Gastrocnemius medialis (tissue), 4 donors: ENCODE data around the gene SPAAR. TPM values are rescaled to one million over a fixed set of nuclear protein-coding genes. Genes with fewer than 3 reads are reported as not detected.

Source experiments
- ATAC-seq, 2 donors: fragments of 150-250 bp; one replicate each; pipeline ENCODE4 v1.9.1; 2016
- DNase-seq, 2 donors: peaks; one replicate each; pipeline ENCODE4 v3.0.0-alpha.2; 2019
- H3K27ac ChIP-seq, 4 donors: fragments of 200-600 bp; sonication (generic); 1 replicate in 1 of 4; 2 replicates in 3 of 4; pipeline ENCODE4 v1.5.1; 2016 to 2018; ENCODE audit warnings: mild to moderate bottlenecking in 2 of 4, moderate library complexity in 1 of 4
- H3K27me3 ChIP-seq, 3 donors: fragments of 200-600 bp; sonication (generic) in 2 of 3; 1 replicate in 1 of 3; 2 replicates in 2 of 3; pipeline versions ENCODE4 v1.5.1 to v1.6.0; 2016 to 2019; ENCODE audit warnings: mild to moderate bottlenecking in 1 of 3, moderate library complexity in 1 of 3
- H3K36me3 ChIP-seq, 2 donors: fragments of 200-600 bp; sonication (generic) in 1 of 2; one replicate each; pipeline ENCODE4 v1.5.1; 2017 to 2018
- H3K4me1 ChIP-seq, 2 donors: fragments of 200-600 bp; sonication (generic) in 1 of 2; one replicate each; pipeline ENCODE4 v1.5.1; 2016 to 2017; ENCODE audit warnings: mild to moderate bottlenecking in 2 of 2
- H3K4me3 ChIP-seq, 4 donors: fragments of 200-600 bp; sonication (generic) in 3 of 4; 1 replicate in 1 of 4; 2 replicates in 3 of 4; pipeline ENCODE4 v1.5.1; 2016 to 2019; ENCODE audit warnings: mild to moderate bottlenecking in 2 of 4
- H3K9me3 ChIP-seq, 3 donors: fragments of 200-600 bp; sonication (generic) in 2 of 3; 1 replicate in 1 of 3; 2 replicates in 2 of 3; pipeline ENCODE4 v1.5.1; 2016 to 2019
- POLR2A ChIP-seq, 2 donors: fragments of 450-650 bp; IDR thresholded peaks; one replicate each; pipeline ENCODE4 v1.6.1; 2017; ENCODE audit warnings: antibody characterized with exemption in 2 of 2, mild to moderate bottlenecking in 2 of 2, moderate library complexity in 2 of 2
- in situ Hi-C, 4 donors: fragments of 200-750 bp; cut with MboI; loops; one replicate each; pipeline versions ENCODE4 v1.15.0 to v1.8.0; 2017; ENCODE audit warnings: low sequenced_read_pairs in 4 of 4
- intact Hi-C: fragments of 100-400 bp; cut with DNase I; formaldehyde crosslinking; loops from one replicate; pipeline ENCODE4 v1.15.1; 2023; ENCODE audit warnings: low total_unique reads
- total RNA-seq, 4 donors: library from RNA; depleted of rRNA; stranded (reverse); fragments of >200 nt; gene quantifications; one replicate each; pipeline versions ENCODE4 v1.1.0 to v1.2.3, GENCODE V29; 2016
- TF ChIP-seq, protein P1 (sequence below), 5 experiments: fragments of 450-650 bp in 3 of 5; fragments of 200-600 bp in 2 of 5; sonication (generic) in 2 of 5; IDR thresholded peaks in 4 of 5; conservative IDR thresholded peaks in 1 of 5; 1 replicate in 4 of 5; 2 replicates in 1 of 5; pipeline ENCODE4 v1.5.1; 2016 to 2019; ENCODE audit warnings: antibody characterized with exemption in 5 of 5, mild to moderate bottlenecking in 3 of 5, moderate library complexity in 3 of 5

The SPAAR gene
- total RNA-seq, 4 donors from 2014 or later = 1.3 to 4.4 (median 2.5) TPM

DNA sequence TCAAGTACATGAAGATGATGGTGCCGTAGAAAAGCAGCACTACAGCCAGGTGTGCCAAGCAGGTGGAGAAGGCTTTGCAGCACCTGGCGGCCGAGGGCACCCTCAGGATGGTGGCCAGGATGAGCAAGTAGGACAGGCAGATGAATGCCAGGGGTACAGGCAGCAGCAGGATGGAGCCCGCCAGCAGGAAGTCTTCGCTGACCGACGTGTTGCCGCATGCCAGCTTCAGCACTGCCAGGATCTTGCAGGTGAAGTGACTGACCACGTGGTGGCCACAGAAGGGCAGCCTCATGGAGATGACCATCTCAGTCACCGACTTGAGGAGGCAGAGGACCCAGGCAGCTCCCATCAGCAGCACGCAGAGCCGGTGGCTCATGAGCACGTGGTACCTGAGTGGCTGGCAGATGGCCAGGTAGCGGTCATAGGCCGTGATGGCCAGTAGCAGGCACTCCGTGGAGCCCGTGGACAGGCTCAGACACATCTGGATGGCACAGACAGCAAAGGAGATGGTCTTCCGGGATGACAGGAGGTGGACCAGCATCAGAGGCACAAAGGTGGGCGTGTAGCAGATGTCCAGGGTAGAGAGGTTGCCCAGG, 39.6 kb upstream of the SPAAR start:
- no peak for DNase-seq
- peaks cover 0 to 14% (median 0%) of the 10 kb centered on the region in 3 donors for H3K27me3 ChIP-seq
- H3K4me1 ChIP-seq = no peaks in the 10 kb centered on the region
- H3K4me3 ChIP-seq = no peak overlapping the region
- no peak for TF ChIP-seq POLR2A (IDR thresholded peaks at IDR 0.05)
- TF ChIP-seq, protein P1, sequence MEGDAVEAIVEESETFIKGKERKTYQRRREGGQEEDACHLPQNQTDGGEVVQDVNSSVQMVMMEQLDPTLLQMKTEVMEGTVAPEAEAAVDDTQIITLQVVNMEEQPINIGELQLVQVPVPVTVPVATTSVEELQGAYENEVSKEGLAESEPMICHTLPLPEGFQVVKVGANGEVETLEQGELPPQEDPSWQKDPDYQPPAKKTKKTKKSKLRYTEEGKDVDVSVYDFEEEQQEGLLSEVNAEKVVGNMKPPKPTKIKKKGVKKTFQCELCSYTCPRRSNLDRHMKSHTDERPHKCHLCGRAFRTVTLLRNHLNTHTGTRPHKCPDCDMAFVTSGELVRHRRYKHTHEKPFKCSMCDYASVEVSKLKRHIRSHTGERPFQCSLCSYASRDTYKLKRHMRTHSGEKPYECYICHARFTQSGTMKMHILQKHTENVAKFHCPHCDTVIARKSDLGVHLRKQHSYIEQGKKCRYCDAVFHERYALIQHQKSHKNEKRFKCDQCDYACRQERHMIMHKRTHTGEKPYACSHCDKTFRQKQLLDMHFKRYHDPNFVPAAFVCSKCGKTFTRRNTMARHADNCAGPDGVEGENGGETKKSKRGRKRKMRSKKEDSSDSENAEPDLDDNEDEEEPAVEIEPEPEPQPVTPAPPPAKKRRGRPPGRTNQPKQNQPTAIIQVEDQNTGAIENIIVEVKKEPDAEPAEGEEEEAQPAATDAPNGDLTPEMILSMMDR (IDR thresholded peaks at IDR 0.05 in 4 of 5, conservative IDR thresholded peaks at IDR 0.05 in 1 of 5) = no peak
- ATAC-seq = no peak
- no peaks in the 10 kb centered on the region for H3K9me3 ChIP-seq
- no peaks in the 10 kb centered on the region for H3K36me3 ChIP-seq
- intact Hi-C loops = no loop called here
- no peak overlapping the region for H3K27ac ChIP-seq
- in situ Hi-C loops = loop anchor here in 1 of 4 donors (10.0 kb wide), 1 partner anchor 75 kb away; the partner anchor contains the start of gene NPR2

DNA sequence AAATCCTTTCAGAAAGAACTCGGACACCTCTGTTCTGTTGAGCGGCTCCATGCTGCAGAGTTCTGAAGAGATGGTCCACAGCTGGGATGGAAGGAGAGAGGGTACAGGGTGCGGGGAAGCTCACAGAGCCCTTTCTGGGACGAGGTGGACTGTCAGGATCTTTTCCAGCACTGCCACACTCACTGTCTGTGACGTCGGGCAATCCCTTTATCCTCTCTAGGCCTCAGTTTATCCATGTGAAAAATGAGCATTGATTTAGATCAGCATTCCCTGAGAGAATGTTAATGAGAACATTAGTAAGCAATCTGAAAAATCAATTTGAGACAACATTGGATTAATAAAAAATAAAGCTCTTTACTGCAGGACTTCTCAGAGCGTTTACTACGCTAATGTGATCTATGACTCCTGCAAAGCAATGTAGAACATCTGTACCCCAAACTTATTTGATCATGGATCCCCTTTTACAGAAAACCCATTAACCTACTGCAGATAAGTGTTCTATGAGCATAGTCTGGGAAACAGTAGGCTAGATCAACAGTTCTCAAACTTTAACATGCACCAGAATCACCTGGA, 38.9 kb upstream of the SPAAR start, which contains the start of gene OR13J1:
Gene OR13J1, minus strand, starts transcription at position 51 of the 573 bp plus-strand sequence. Its CDS starts 0 bp downstream, at position 51.
- in situ Hi-C loops (loop anchor here in 1 of 4 donors (10.0 kb wide), 1 partner anchor 76 kb away; the partner anchor contains the start of gene NPR2), intact Hi-C loops (no loop called here)
- no peak for TF ChIP-seq POLR2A (IDR thresholded peaks at IDR 0.05)
- TF ChIP-seq, protein P1 (IDR thresholded peaks at IDR 0.05 in 4 of 5, conservative IDR thresholded peaks at IDR 0.05 in 1 of 5) = no peak
- Histone ChIP-seq H3K9me3 (no peaks in the 10 kb centered on the region), H3K4me1 (no peaks in the 10 kb centered on the region), H3K27me3 (peaks cover 0 to 13% (median 0%) of the 10 kb centered on the region in 3 donors), H3K36me3 (no peaks in the 10 kb centered on the region), H3K4me3 (no peak within 1 kb of the TSS), H3K27ac (no peak within 1 kb of the TSS)
- DNase-seq = no peak
- ATAC-seq = no peak

DNA sequence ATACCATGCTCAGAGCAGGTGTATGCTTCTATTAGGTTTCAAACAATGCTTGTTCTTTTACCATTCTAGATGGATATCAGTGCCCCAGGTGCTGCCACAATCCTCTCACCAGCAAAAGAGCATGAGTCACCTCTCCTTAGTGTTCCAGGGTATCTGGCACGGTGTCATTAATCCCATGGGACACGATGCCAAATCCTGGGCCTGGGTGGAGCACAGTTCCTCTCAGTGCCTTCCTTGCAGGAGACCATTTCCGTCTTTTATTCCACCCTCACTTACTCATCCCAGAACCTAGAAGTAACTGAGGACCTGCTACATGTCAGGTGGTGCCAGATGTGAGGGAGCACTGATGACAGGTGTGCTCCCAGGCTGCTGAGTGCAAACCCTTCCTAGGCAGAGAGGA, 37.7 kb upstream of the SPAAR start:
- peaks cover 0 to 7% (median 0%) of the 10 kb centered on the region in 3 donors for H3K27me3 ChIP-seq
- in situ Hi-C loops (loop anchor here in 1 of 4 donors (10.0 kb wide), 1 partner anchor 77 kb away; the partner anchor contains the start of gene NPR2), intact Hi-C loops (no loop called here)
- TF ChIP-seq POLR2A (IDR thresholded peaks at IDR 0.05) = no peak
- TF ChIP-seq, protein P1 (IDR thresholded peaks at IDR 0.05 in 4 of 5, conservative IDR thresholded peaks at IDR 0.05 in 1 of 5) = no peak
- no peaks in the 10 kb centered on the region for H3K36me3 ChIP-seq
- DNase-seq (no peak), ATAC-seq (no peak)
- H3K27ac ChIP-seq = no peak overlapping the region
- H3K4me1 ChIP-seq = no peaks in the 10 kb centered on the region
- H3K9me3 ChIP-seq = no peaks in the 10 kb centered on the region
- H3K4me3 ChIP-seq = no peak overlapping the region

DNA sequence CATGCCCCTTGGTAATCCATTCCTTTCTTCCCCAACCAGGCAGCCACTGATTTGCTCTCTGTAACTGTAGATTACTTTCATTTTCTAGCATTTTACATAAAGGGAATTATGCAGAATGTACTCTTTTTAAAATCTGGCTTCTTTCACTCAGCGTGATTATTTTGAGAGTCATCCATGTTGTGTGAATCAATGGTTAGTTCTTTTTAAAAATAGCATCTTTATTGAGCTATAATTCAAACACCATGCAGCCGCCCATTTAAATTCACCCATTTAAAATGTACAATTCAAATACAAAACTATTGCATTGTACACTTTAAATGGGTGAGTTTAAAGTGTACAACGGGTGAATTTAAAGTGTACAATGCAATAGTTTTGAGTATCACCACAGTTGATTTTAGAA, 36.8 kb upstream of the SPAAR start:
- intact Hi-C loops (no loop called here), in situ Hi-C loops (loop anchor here in 1 of 4 donors (10.0 kb wide), 1 partner anchor 78 kb away; the partner anchor contains the start of gene NPR2)
- no peak for ATAC-seq
- Histone ChIP-seq H3K4me1 (no peaks in the 10 kb centered on the region), H3K36me3 (no peaks in the 10 kb centered on the region), H3K27ac (no peak overlapping the region), H3K27me3 (peaks cover 0 to 4% (median 0%) of the 10 kb centered on the region in 3 donors), H3K4me3 (no peak overlapping the region), H3K9me3 (no peaks in the 10 kb centered on the region)
- DNase-seq = no peak
- TF ChIP-seq, protein P1 (IDR thresholded peaks at IDR 0.05 in 4 of 5, conservative IDR thresholded peaks at IDR 0.05 in 1 of 5) = no peak
- no peak for TF ChIP-seq POLR2A (IDR thresholded peaks at IDR 0.05)
